Ramos (cell line): Measurements from ENCODE around the gene LMAN2L.
"Not testable (repeated sequence)": the region's sequence is repeated elsewhere in the genome, so short reads cannot be mapped to it uniquely, and the experiment has no call there.

Experiments
- in situ Hi-C: fragments of 300-500 bp; cut with MboI; formaldehyde crosslinking; loops from one replicate; pipeline ENCODE4 v1.14.3; 2022; ENCODE audit warnings: low sequenced_read_pairs; ENCODE audit not compliant: unreplicated experiment

LMAN2L gene

DNA sequence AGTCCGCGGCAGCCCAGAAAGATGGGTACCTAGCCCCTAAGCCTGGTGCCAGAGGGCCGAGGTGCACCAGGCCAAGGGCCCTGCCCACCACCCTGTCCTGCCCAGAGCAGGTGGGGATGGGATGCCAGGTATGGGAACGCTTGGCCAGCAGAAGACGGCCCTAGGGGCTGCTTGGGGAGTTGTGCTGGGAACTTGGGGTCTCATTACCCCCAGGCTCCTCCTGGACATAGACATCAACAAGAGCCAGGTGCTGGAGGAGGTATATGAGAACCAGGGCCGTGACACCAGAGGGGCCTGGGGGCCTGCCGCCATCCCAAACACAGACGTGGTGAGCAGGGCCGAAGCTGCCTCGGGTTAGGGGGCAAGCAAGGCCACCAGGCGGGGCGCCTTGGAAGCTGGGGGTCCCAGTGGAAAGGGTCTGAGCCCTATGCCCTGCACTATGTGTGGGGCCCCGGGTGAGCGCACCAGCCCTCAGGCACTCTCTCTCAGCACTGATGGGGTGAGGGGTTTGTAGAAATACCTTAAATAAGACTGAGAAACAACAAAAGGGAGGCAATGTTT lies 50.4 kb downstream of the LMAN2L start:
- in situ Hi-C loops, result no loop called here

- in situ Hi-C loops, result no loop called here
These were observed 51.0 kb downstream of the LMAN2L start for GRCh38 chr2:96688649-96689430.

GRCh38 chr2:96687711-96688640 lies 51.9 kb downstream of the LMAN2L start:
- in situ Hi-C loops, result no loop called here

GRCh38 chr2:96687266-96687665 lies 52.6 kb downstream of the LMAN2L start:
- in situ Hi-C loops, result no loop called here

- in situ Hi-C loops, result no loop called here
These were observed 54.0 kb downstream of the LMAN2L start for GRCh38 chr2:96685577-96686459.

- in situ Hi-C loops, result no loop called here
These were observed 54.8 kb downstream of the LMAN2L start for GRCh38 chr2:96684883-96685576.

- in situ Hi-C loops, result no loop called here
These were observed 55.7 kb downstream of the LMAN2L start for GRCh38 chr2:96683972-96684820.

GRCh38 chr2:96683307-96683706 lies 56.6 kb downstream of the LMAN2L start:
- in situ Hi-C loops, result no loop called here

DNA sequence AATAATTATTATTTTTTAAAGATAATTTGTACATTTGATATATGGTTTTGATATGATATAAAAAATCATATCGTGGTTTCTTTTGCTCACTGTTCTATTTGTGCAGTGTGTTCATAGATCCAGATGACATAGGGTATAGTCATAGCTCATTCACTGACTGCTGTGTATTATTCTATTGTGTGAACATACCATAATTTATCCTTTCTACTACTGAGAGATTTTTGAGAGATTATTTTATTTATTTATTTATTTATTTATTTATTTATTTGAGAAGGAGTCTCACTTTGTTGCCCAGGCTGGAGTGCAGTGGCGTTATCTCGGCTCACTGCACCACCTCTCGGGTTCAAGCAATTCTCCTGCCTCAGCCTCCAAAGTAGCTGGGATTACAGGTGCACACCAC lies 58.3 kb downstream of the LMAN2L start:
- in situ Hi-C loops, result no loop called here

- in situ Hi-C loops, result no loop called here
These were observed 59.2 kb downstream of the LMAN2L start for GRCh38 chr2:96680561-96681141.

GRCh38 chr2:96679848-96680247 lies 60.0 kb downstream of the LMAN2L start:
- in situ Hi-C loops, result no loop called here

- in situ Hi-C loops, result no loop called here
These were observed 70.2 kb downstream of the LMAN2L start for GRCh38 chr2:96669539-96670215.

DNA sequence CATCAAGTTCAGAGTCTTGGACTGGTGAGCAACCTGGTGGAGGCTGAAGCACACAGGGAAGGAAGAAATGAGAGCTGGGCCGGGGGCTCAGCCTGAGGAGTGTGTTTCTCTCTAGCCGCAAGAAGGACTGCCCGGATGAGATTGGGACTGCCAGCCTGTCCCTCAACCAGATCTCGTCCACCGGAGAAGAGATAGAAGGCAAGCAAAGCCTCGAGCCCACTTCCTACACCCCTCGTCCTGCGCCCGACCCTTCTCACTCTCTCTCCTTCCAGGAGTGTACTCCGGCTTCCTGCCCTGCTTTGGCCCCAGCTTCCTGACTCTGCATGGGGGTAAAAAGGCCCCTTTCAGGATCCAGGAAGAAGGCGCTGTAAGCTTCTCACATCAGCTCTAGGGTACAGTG lies 71.1 kb downstream of the LMAN2L start:
- in situ Hi-C loops, result no loop called here

GRCh38 chr2:96665717-96666116 lies 74.1 kb downstream of the LMAN2L start:
- in situ Hi-C loops, result not testable (repeated sequence)

- in situ Hi-C loops, result no loop called here
These were observed 74.7 kb downstream of the LMAN2L start for GRCh38 chr2:96665083-96665569.

GRCh38 chr2:96664366-96664925 lies 75.4 kb downstream of the LMAN2L start:
- in situ Hi-C loops, result no loop called here

DNA sequence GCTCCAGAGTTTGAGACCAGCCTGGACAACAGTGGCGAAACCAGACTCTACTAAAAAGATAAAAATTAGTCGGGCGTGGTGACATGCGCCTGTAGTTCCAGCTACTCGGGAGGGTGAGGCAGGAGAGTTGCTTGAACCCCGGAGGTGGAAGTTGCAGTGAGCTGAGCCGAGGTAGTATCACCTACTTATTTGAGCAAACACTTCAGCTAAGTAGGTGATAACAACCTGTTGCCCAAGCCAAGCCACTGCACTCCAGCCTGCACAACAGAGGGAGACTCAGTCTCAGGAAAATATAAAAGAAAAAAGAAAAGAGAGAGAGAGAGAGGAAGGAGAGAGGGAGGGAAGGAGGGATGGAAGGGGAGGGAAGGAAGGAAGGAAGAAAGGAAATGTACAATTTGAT lies 76.0 kb downstream of the LMAN2L start:
- in situ Hi-C loops, result no loop called here
